OCI-LY1 (cell line): ENCODE measurements around the gene NTF3.

ENCODE experiments used
- H2AFZ ChIP-seq: fragments of 200-600 bp; sonication (generic), shearing (Covaris generic); 2 replicates; pipeline ENCODE4 v1.6.0; 2014; ENCODE audit warnings: antibody characterized with exemption, mild to moderate bottlenecking, low read length
- H3F3A ChIP-seq: fragments of 200-600 bp; sonication (generic), shearing (Covaris generic); 2 replicates; pipeline ENCODE4 v1.6.0; 2014; ENCODE audit warnings: mild to moderate bottlenecking, antibody characterized with exemption, low read length, moderate library complexity; ENCODE audit not compliant: insufficient read depth
- H3K27ac ChIP-seq: fragments of 200-600 bp; sonication (generic); 2 replicates; pipeline ENCODE4 v1.5.1; 2014; ENCODE audit warnings: low read length, mixed run types, mild to moderate bottlenecking, low read depth; ENCODE audit not compliant: poor library complexity, severe bottlenecking
- H3K27me3 ChIP-seq: fragments of 200-600 bp; sonication (generic); 2 replicates; pipeline ENCODE4 v1.6.0; 2014; ENCODE audit warnings: antibody characterized with exemption, mild to moderate bottlenecking, low read length, moderate library complexity; ENCODE audit not compliant: insufficient read depth
- H3K36me3 ChIP-seq: fragments of 200-600 bp; sonication (generic); 2 replicates; pipeline ENCODE4 v1.6.1; 2014; ENCODE audit warnings: mild to moderate bottlenecking, antibody characterized with exemption, low read length, moderate library complexity, mixed read lengths; ENCODE audit not compliant: insufficient read depth
- H3K4me1 ChIP-seq: fragments of 200-600 bp; sonication (generic); 2 replicates; pipeline ENCODE4 v1.5.1; 2014; ENCODE audit warnings: mild to moderate bottlenecking, low read length, moderate library complexity; ENCODE audit not compliant: insufficient read depth, severe bottlenecking
- H3K4me2 ChIP-seq: fragments of 200-600 bp; sonication (generic), shearing (Covaris generic); 2 replicates; pipeline ENCODE4 v1.6.1; 2014; ENCODE audit warnings: low read length
- H3K4me3 ChIP-seq: fragments of 200-600 bp; sonication (generic); 2 replicates; pipeline ENCODE4 v1.5.1; 2014; ENCODE audit warnings: low read length, low read depth, mild to moderate bottlenecking, mixed read lengths; ENCODE audit not compliant: poor library complexity, severe bottlenecking
- H3K79me2 ChIP-seq: fragments of 200-600 bp; shearing (Covaris generic); 2 replicates; pipeline ENCODE4 v1.6.1; 2016; ENCODE audit warnings: mixed run types, low read length, mixed read lengths; ENCODE audit not compliant: insufficient read depth
- H3K9ac ChIP-seq: fragments of 200-600 bp; sonication (generic), shearing (Covaris generic); 2 replicates; pipeline ENCODE4 v1.6.1; 2014; ENCODE audit warnings: mild to moderate bottlenecking, low read length, mixed read lengths
- H3K9me2 ChIP-seq: fragments of 200-600 bp; sonication (generic), shearing (Covaris generic); 2 replicates; pipeline ENCODE4 v1.6.1; 2014; ENCODE audit warnings: low read depth, mild to moderate bottlenecking, low read length, mixed read lengths
- H3K9me3 ChIP-seq: fragments of 200-600 bp; shearing (Covaris generic); 2 replicates; pipeline ENCODE4 v1.6.1; 2014; ENCODE audit warnings: low read length, mixed read lengths
- H4K20me1 ChIP-seq: fragments of 200-600 bp; sonication (generic), shearing (Covaris generic); 2 replicates; pipeline ENCODE4 v1.6.0; 2016; ENCODE audit warnings: mild to moderate bottlenecking, low read length; ENCODE audit not compliant: insufficient read depth
- CTCF ChIP-seq: fragments of 200-600 bp; sonication (generic), shearing (Covaris generic); IDR thresholded peaks from 2 replicates; pipeline ENCODE4 v1.5.1; 2017; ENCODE audit warnings: mild to moderate bottlenecking, antibody characterized with exemption, low read length, moderate library complexity, mixed read lengths
- EZH2 ChIP-seq: fragments of 200-600 bp; sonication (generic), shearing (Covaris generic); IDR thresholded peaks from 2 replicates; pipeline ENCODE4 v1.8.0; 2017; ENCODE audit warnings: borderline replicate concordance, mixed run types, mild to moderate bottlenecking, antibody characterized with exemption, low read length, moderate library complexity, mixed read lengths

NTF3 gene

GRCh38 chr12:5437182-5437583, 5.3 kb downstream of the NTF3 start:
- Histone ChIP-seq H3K27ac (no peak overlapping the region), H3K79me2 (no peaks in the 10 kb centered on the region), H3F3A (no peaks in the 10 kb centered on the region), H3K4me3 (no peak overlapping the region), H3K27me3 (no peaks in the 10 kb centered on the region), H3K4me2 (no peak overlapping the region), H3K4me1 (no peaks in the 10 kb centered on the region), H4K20me1 (no peaks in the 10 kb centered on the region), H3K9ac (no peak overlapping the region), H3K36me3 (no peaks in the 10 kb centered on the region), H2AFZ (no peak overlapping the region), H3K9me2 (no peaks in the 10 kb centered on the region), H3K9me3 (no peaks in the 10 kb centered on the region)
- TF ChIP-seq EZH2 = no peak
- no peak for TF ChIP-seq CTCF

- Histone ChIP-seq H3K79me2 (no peaks in the 10 kb centered on the region), H4K20me1 (no peaks in the 10 kb centered on the region), H3K27ac (no peak overlapping the region), H3K27me3 (no peaks in the 10 kb centered on the region), H3K9me3 (no peaks in the 10 kb centered on the region), H3K36me3 (no peaks in the 10 kb centered on the region), H3K4me2 (no peak overlapping the region), H3K9me2 (no peaks in the 10 kb centered on the region), H3F3A (no peaks in the 10 kb centered on the region), H3K4me1 (no peaks in the 10 kb centered on the region), H3K4me3 (no peak overlapping the region), H2AFZ (no peak overlapping the region), H3K9ac (no peak overlapping the region)
- TF ChIP-seq EZH2 (no peak), CTCF (no peak)
Measured at GRCh38 chr12:5437589-5437988, 5.7 kb downstream of the NTF3 start.

GRCh38 chr12:5438671-5439200, 6.8 kb downstream of the NTF3 start:
- Histone ChIP-seq H3K9ac (no peak overlapping the region), H3F3A (no peaks in the 10 kb centered on the region), H3K9me2 (no peaks in the 10 kb centered on the region), H2AFZ (no peak overlapping the region), H3K27ac (no peak overlapping the region), H3K4me3 (no peak overlapping the region), H3K36me3 (no peaks in the 10 kb centered on the region), H4K20me1 (no peaks in the 10 kb centered on the region), H3K27me3 (no peaks in the 10 kb centered on the region), H3K4me2 (no peak overlapping the region), H3K79me2 (no peaks in the 10 kb centered on the region), H3K4me1 (no peaks in the 10 kb centered on the region), H3K9me3 (no peaks in the 10 kb centered on the region)
- no peak for TF ChIP-seq EZH2
- no peak for TF ChIP-seq CTCF
